ENCODE data around the gene GOLGA6L7.
"Not testable (repeated sequence)": the region's sequence is repeated elsewhere in the genome, so short reads cannot be mapped to it uniquely, and the experiment has no call there.

The GOLGA6L7 gene

GRCh38 chr15:28884151-28884940 lies 35.9 kb upstream of the GOLGA6L7 start:
- no peak for DNase-seq (ENCODE audit: low spot score)

GRCh38 chr15:28881600-28881999 lies 33.2 kb upstream of the GOLGA6L7 start:
- no peak for DNase-seq (ENCODE audit: low spot score)

- no peak for DNase-seq (ENCODE audit: low spot score)
These were observed 32.7 kb upstream of the GOLGA6L7 start for GRCh38 chr15:28881170-28881569.

GRCh38 chr15:28880680-28881079 lies 32.2 kb upstream of the GOLGA6L7 start:
- no peak for DNase-seq (ENCODE audit: low spot score)

GRCh38 chr15:28879551-28879950 lies 31.1 kb upstream of the GOLGA6L7 start:
- no peak for DNase-seq (ENCODE audit: low spot score)

- DNase-seq (ENCODE audit: low spot score) = no peak
These were observed 29.8 kb upstream of the GOLGA6L7 start for GRCh38 chr15:28878209-28878608.

- no peak for DNase-seq (ENCODE audit: low spot score)
These were observed 28.4 kb upstream of the GOLGA6L7 start for GRCh38 chr15:28876845-28877185.

GRCh38 chr15:28876131-28876844 lies 27.8 kb upstream of the GOLGA6L7 start:
- DNase-seq (ENCODE audit: low spot score) = no peak

GRCh38 chr15:28875461-28876000 lies 27.1 kb upstream of the GOLGA6L7 start:
- DNase-seq (ENCODE audit: low spot score) = no peak

GRCh38 chr15:28873585-28874190 lies 25.2 kb upstream of the GOLGA6L7 start:
- no peak for DNase-seq (ENCODE audit: low spot score)

- DNase-seq (ENCODE audit: low spot score) = no peak
These were observed 24.6 kb upstream of the GOLGA6L7 start for GRCh38 chr15:28873006-28873405.

- DNase-seq (ENCODE audit: low spot score) = no peak
These were observed 22.7 kb upstream of the GOLGA6L7 start for GRCh38 chr15:28871168-28871567.

GRCh38 chr15:28868744-28869345 lies 20.4 kb upstream of the GOLGA6L7 start:
- DNase-seq (ENCODE audit: low spot score) = no peak

- not testable (repeated sequence) for DNase-seq (ENCODE audit: low spot score)
These were observed 13.3 kb upstream of the GOLGA6L7 start for GRCh38 chr15:28861589-28862293.

- DNase-seq (ENCODE audit: low spot score) = no peak
These were observed 12.6 kb upstream of the GOLGA6L7 start for GRCh38 chr15:28861031-28861534.

- DNase-seq (ENCODE audit: low spot score) = not testable (repeated sequence)
These were observed 6.1 kb upstream of the GOLGA6L7 start for GRCh38 chr15:28854578-28854977.

GRCh38 chr15:28853654-28854053 lies 5.2 kb upstream of the GOLGA6L7 start:
- DNase-seq (ENCODE audit: low spot score) = not testable (repeated sequence)

- not testable (repeated sequence) for DNase-seq (ENCODE audit: low spot score)
These were observed 1.3 kb upstream of the GOLGA6L7 start for GRCh38 chr15:28849766-28850165.

GRCh38 chr15:28849271-28849670 lies 827 bp upstream of the GOLGA6L7 start:
- not testable (repeated sequence) for DNase-seq (ENCODE audit: low spot score)

- not testable (repeated sequence) for DNase-seq (ENCODE audit: low spot score)
These were observed 485 bp downstream of the GOLGA6L7 start for GRCh38 chr15:28847959-28848358.

- DNase-seq (ENCODE audit: low spot score) = not testable (repeated sequence)
These were observed 1.2 kb downstream of the GOLGA6L7 start for GRCh38 chr15:28847247-28847646.

Measured in HuH-7.5 (cell line).